ENCODE data around the gene IFT122.
"Not testable (repeated sequence)": the region's sequence is repeated elsewhere in the genome, so short reads cannot be mapped to it uniquely, and the experiment has no call there.

Gene IFT122

GRCh38 chr3:129512595-129512994 is 72.6 kb downstream of the IFT122 start:
- Histone ChIP-seq H3K27ac (no peak overlapping the region), H3K9me3 (ENCODE audit: control insufficient read depth, low read length) (no peaks in the 10 kb centered on the region), H3K79me2 (no peaks in the 10 kb centered on the region), H3K36me3 (ENCODE audit: control insufficient read depth, insufficient read depth, low read length) (no peaks in the 10 kb centered on the region), H3K4me1 (no peaks in the 10 kb centered on the region), H2AFZ (no peak overlapping the region), H3K4me2 (ENCODE audit: low read length) (no peak overlapping the region), H3K9ac (no peak overlapping the region), H3K27me3 (ENCODE audit: control insufficient read depth, insufficient read depth, low read length) (no peaks in the 10 kb centered on the region), H3K4me3 (ENCODE audit: low read depth, low read length) (no peak overlapping the region)
- TF ChIP-seq CTCF (IDR thresholded peaks at IDR 0.05): no peak

GRCh38 chr3:129513705-129514104 is 73.7 kb downstream of the IFT122 start:
- Histone ChIP-seq H3K4me2 (ENCODE audit: low read length) (no peak overlapping the region), H3K27me3 (ENCODE audit: control insufficient read depth, insufficient read depth, low read length) (no peaks in the 10 kb centered on the region), H3K9ac (no peak overlapping the region), H3K4me3 (ENCODE audit: low read depth, low read length) (no peak overlapping the region), H3K36me3 (ENCODE audit: control insufficient read depth, insufficient read depth, low read length) (no peaks in the 10 kb centered on the region), H3K79me2 (no peaks in the 10 kb centered on the region), H2AFZ (no peak overlapping the region), H3K9me3 (ENCODE audit: control insufficient read depth, low read length) (no peaks in the 10 kb centered on the region), H3K27ac (no peak overlapping the region), H3K4me1 (no peaks in the 10 kb centered on the region)
- no peak for TF ChIP-seq CTCF (IDR thresholded peaks at IDR 0.05)

- no peaks in the 10 kb centered on the region for H3K9me3 ChIP-seq (ENCODE audit: control insufficient read depth, low read length)
- H3K27ac ChIP-seq: no peak overlapping the region
- no peaks in the 10 kb centered on the region for H3K27me3 ChIP-seq (ENCODE audit: control insufficient read depth, insufficient read depth, low read length)
- no peak overlapping the region for H3K4me2 ChIP-seq (ENCODE audit: low read length)
- H3K4me1 ChIP-seq: no peaks in the 10 kb centered on the region
- TF ChIP-seq CTCF (IDR thresholded peaks at IDR 0.05): no peak
- no peak overlapping the region for H3K4me3 ChIP-seq (ENCODE audit: low read depth, low read length)
- no peaks in the 10 kb centered on the region for H3K79me2 ChIP-seq
- no peak overlapping the region for H3K9ac ChIP-seq
- H3K36me3 ChIP-seq (ENCODE audit: control insufficient read depth, insufficient read depth, low read length): no peaks in the 10 kb centered on the region
- no peak overlapping the region for H2AFZ ChIP-seq
Observed at GRCh38 chr3:129514110-129514509, 74.1 kb downstream of the IFT122 start.

- no peaks in the 10 kb centered on the region for H3K9me3 ChIP-seq (ENCODE audit: control insufficient read depth, low read length)
- H3K4me3 ChIP-seq (ENCODE audit: low read depth, low read length): no peak overlapping the region
- no peak overlapping the region for H3K27ac ChIP-seq
- H3K4me1 ChIP-seq: no peaks in the 10 kb centered on the region
- no peaks in the 10 kb centered on the region for H3K27me3 ChIP-seq (ENCODE audit: control insufficient read depth, insufficient read depth, low read length)
- H3K9ac ChIP-seq: no peak overlapping the region
- H3K79me2 ChIP-seq: no peaks in the 10 kb centered on the region
- TF ChIP-seq CTCF (IDR thresholded peaks at IDR 0.05): no peak
- no peak overlapping the region for H3K4me2 ChIP-seq (ENCODE audit: low read length)
- H3K36me3 ChIP-seq (ENCODE audit: control insufficient read depth, insufficient read depth, low read length): no peaks in the 10 kb centered on the region
- H2AFZ ChIP-seq: no peak overlapping the region
Observed at GRCh38 chr3:129514563-129514962, 74.5 kb downstream of the IFT122 start.

GRCh38 chr3:129515108-129515820 is 75.2 kb downstream of the IFT122 start:
- H3K79me2 ChIP-seq; H3K27ac ChIP-seq; H3K4me3 ChIP-seq (ENCODE audit: low read depth, low read length); H2AFZ ChIP-seq; H3K36me3 ChIP-seq (ENCODE audit: control insufficient read depth, insufficient read depth, low read length); H3K9me3 ChIP-seq (ENCODE audit: control insufficient read depth, low read length); H3K9ac ChIP-seq; H3K4me2 ChIP-seq (ENCODE audit: low read length); H3K4me1 ChIP-seq; H3K27me3 ChIP-seq (ENCODE audit: control insufficient read depth, insufficient read depth, low read length): not testable (repeated sequence)

- H3K79me2 ChIP-seq; H3K9ac ChIP-seq; H3K36me3 ChIP-seq (ENCODE audit: control insufficient read depth, insufficient read depth, low read length): not testable (repeated sequence)
Observed at GRCh38 chr3:129515821-129516432, 75.9 kb downstream of the IFT122 start.

More at GRCh38 chr3:129515821-129516432, 75.9 kb downstream of the IFT122 start:
- not testable (repeated sequence) for H3K27me3 ChIP-seq (ENCODE audit: control insufficient read depth, insufficient read depth, low read length); H2AFZ ChIP-seq; H3K9me3 ChIP-seq (ENCODE audit: control insufficient read depth, low read length); H3K4me2 ChIP-seq (ENCODE audit: low read length); H3K4me1 ChIP-seq; H3K27ac ChIP-seq; H3K4me3 ChIP-seq (ENCODE audit: low read depth, low read length)

Measured in parathyroid adenoma (tissue), 2 donors.